GM12875 (cell line): ENCODE measurements around the gene ABCG1.

Source experiments
- H3K4me3 ChIP-seq: one replicate; pipeline ENCODE4 v1.5.1; 2011; ENCODE audit warnings: low read depth, low read length, control low read depth
- TF ChIP-seq, protein P1 (sequence below): IDR thresholded peaks from 2 replicates; pipeline ENCODE4 v1.5.1; 2011; ENCODE audit warnings: low read depth, mild to moderate bottlenecking, control low read depth, inconsistent platforms, low read length, moderate library complexity, borderline replicate concordance; ENCODE audit not compliant: insufficient read depth

Gene ABCG1

DNA sequence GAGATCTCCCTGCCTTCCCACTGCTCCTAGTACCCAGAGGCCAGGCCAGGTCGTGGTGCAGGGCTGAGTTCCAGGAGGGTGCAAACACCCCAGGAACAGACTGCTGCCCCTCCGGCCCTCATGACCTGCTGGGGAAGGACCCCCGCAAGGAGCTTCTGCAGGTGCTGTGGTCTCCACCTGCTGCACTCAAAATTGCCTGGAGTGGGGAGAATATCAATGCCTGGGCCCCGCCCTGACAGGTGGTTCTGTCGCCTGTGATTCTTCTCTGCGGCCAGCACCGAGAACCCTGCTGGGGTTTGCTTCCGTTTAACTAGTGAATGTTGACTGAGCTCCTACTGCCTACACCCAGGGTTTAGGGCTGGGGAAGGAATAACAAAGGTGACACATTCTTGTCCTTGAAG, 98.4 kb downstream of the ABCG1 start:
- TF ChIP-seq, protein P1, sequence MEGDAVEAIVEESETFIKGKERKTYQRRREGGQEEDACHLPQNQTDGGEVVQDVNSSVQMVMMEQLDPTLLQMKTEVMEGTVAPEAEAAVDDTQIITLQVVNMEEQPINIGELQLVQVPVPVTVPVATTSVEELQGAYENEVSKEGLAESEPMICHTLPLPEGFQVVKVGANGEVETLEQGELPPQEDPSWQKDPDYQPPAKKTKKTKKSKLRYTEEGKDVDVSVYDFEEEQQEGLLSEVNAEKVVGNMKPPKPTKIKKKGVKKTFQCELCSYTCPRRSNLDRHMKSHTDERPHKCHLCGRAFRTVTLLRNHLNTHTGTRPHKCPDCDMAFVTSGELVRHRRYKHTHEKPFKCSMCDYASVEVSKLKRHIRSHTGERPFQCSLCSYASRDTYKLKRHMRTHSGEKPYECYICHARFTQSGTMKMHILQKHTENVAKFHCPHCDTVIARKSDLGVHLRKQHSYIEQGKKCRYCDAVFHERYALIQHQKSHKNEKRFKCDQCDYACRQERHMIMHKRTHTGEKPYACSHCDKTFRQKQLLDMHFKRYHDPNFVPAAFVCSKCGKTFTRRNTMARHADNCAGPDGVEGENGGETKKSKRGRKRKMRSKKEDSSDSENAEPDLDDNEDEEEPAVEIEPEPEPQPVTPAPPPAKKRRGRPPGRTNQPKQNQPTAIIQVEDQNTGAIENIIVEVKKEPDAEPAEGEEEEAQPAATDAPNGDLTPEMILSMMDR = no peak
- H3K4me3 ChIP-seq = no peak overlapping the region

DNA sequence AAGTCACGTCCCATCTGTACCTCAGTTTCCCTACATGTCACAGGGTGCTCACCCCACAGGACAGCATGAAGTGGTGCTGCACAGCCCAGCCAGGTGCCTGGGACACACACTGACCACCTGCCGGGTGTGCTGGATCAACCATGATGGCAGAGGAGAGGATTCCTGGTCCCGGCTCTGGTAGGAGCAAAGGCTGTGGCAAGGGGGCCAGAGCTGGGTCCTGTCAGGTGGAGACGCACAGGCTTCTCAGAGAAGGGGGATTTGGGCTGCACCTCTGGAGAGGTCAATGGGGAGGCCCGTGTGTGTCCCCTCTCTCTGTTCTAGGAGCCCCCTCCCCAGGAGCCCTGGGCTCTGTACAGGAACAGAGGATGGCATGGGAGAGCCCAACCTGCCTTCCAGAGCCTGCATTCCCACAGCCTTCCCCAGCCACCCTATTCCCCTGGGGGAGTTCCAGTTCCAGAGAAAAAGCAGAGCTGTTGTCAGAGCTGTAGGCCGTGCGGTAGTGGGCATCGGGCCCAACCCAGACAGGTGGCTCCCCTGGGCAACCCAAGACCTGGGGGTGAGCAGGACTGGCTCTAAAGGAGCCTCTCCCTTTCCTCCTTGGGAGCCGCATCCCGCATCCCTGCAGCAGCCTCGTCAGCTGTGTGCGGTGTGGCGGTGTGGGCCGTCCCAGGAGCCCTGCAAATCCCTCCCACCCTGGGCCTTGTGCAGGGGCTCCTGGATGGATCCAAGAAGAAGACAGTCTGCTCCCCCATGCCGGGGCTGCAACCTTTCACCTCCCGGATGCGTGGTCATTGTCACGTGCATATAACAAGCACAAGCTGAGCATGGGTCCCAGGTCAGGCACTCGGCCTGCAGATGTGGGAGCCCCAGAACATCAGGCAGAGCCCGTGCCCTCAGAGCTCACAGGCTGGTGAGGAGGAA, 99.1 kb downstream of the ABCG1 start:
- TF ChIP-seq, protein P1 = no peak
- no peak overlapping the region for H3K4me3 ChIP-seq

DNA sequence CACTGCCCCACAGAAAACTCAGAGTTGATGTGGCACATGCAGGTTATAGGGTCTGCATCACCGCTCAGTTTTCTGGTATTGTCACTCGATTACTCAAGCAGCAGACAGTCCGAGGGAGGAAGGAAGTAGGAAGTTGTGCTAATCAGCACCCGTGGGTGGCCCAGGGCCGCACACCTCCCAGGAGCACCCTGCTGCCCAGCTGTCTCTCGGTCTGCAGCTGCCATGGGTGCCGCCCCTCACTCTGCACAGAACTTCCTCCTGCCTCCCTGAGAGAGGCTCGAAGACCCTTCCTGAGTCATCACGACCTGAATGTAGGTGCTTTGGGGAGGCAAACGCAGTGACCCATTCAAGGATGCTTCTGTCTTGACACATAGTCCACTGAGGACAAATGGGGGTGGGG, 100.4 kb downstream of the ABCG1 start:
- TF ChIP-seq, protein P1 = no peak
- no peak overlapping the region for H3K4me3 ChIP-seq

DNA sequence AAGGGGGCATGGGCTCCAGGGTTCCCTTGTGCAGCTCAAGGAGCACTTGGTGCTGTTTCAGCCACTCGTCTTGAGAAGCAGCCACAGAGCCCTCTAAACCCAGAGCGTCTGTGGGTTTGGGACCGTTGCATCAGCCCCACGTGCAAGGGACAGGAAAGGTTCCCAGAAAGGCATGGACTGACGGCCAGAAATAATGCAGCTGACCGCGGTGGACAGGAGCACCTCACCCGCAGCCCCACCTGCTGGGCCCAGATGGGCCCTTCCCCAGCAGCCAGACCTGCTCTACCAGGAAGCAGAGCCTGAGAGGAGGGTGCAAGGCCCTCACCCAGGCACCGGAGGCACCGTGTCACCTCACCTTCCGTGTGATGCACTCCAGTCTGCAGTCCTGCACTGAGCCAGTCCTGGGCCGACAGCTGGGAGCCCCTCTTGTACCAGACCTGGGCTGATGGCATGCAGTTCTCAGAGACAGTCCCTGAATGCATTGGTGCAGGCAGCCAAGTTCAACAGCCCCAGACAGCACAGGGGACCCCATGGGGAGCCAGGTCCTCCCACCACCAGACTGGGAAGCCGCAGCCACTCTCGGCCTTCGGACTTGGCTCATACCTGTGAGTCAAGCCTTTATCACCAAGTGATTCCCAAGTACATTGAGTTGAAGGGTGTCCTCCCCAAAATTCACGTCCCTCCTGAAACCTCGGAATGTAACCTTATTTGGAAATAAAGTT, 101.1 kb downstream of the ABCG1 start:
- no peak overlapping the region for H3K4me3 ChIP-seq
- TF ChIP-seq, protein P1 = no peak

DNA sequence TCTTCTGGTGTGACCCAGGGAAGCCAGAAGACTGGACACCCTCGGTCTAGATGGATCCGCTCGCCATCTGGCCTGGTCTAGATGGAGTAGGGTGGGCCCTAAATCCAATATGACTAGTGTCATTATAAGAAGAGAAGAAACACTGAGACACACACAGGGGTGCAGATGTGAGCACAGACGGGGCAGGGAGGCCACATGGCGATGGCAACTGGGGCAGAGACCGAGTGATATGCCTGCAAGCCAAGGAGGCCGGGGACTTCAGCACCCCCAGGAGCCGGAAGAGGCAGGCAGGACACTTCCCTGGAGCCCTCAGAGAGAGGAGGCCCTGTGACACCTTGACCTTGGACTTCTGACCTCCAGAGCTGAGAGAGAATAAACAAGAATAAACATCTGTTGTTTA, 101.9 kb downstream of the ABCG1 start:
- TF ChIP-seq, protein P1 = no peak
- H3K4me3 ChIP-seq = no peak overlapping the region

DNA sequence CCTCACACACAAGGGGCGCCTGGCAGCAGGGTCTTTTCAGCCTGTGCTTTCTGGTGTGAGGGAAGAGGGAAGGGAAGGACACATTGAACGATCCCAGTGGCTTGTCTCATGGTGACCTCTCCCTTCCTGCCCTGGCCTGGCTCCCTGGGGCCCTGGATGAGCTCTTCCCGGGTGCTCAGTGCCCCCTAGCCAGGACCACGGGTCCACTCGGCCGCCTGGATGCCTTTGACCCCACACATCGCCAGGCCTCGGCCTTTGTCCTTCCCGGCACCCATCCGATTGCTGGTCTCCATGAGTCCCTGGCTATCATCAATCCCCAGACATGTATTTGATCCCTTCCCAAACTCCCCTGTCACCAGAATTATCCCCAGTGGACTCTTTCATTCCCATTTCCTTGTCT, 102.3 kb downstream of the ABCG1 start:
- H3K4me3 ChIP-seq = no peak overlapping the region
- TF ChIP-seq, protein P1 = no peak

DNA sequence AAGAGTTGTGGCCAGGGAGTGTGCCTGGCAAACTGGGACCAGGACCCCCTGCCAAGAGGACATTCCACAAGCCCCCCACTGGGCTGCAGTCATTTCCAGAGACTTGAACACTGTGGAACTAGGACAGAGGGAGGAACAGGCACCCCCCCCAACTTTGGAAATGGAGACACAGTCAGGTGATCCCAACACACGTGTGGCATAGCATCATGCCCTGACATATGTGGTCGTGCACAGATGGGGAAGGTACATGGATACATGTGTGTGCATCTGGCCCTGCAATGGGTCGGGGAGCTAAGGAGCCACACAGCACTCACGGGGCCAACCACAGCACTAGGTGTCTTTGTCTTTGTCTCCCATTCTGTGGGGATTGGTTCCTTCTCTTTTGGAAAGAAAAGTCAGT, 102.9 kb downstream of the ABCG1 start:
- TF ChIP-seq, protein P1 = no peak
- no peak overlapping the region for H3K4me3 ChIP-seq
